ENCODE results near the gene COPS8.

DNA sequence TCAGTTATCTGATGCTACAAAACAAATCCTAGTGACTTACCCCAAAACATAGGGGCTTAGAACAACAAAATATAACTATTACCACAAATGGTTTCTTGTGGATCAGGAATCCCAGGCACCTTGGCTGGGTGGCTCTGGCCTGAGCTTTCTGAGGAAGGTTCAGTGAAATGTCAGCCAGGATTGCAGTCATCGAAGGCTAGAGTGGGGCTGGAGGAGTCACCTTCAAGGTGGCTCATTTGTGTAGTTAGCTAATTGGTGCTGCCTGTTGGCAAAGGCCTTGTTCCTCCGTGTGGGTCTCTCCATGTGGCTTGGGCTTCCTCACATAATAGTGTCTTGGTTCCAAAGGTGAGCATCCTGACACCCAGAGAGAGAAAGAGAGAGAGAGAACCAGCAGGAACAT, 57.4 kb downstream of the COPS8 start:
- TF ChIP-seq ETV6 (CRISPR knock-in tag; IDR thresholded peaks at IDR 0.05) (no peak), NR3C1 (CRISPR knock-in tag; conservative IDR thresholded peaks at IDR 0.05; ENCODE audit: low read depth) (no peak)
- TF ChIP-seq, protein P1, sequence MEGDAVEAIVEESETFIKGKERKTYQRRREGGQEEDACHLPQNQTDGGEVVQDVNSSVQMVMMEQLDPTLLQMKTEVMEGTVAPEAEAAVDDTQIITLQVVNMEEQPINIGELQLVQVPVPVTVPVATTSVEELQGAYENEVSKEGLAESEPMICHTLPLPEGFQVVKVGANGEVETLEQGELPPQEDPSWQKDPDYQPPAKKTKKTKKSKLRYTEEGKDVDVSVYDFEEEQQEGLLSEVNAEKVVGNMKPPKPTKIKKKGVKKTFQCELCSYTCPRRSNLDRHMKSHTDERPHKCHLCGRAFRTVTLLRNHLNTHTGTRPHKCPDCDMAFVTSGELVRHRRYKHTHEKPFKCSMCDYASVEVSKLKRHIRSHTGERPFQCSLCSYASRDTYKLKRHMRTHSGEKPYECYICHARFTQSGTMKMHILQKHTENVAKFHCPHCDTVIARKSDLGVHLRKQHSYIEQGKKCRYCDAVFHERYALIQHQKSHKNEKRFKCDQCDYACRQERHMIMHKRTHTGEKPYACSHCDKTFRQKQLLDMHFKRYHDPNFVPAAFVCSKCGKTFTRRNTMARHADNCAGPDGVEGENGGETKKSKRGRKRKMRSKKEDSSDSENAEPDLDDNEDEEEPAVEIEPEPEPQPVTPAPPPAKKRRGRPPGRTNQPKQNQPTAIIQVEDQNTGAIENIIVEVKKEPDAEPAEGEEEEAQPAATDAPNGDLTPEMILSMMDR (IDR thresholded peaks at IDR 0.05) = no peak
- TF ChIP-seq, protein P2, sequence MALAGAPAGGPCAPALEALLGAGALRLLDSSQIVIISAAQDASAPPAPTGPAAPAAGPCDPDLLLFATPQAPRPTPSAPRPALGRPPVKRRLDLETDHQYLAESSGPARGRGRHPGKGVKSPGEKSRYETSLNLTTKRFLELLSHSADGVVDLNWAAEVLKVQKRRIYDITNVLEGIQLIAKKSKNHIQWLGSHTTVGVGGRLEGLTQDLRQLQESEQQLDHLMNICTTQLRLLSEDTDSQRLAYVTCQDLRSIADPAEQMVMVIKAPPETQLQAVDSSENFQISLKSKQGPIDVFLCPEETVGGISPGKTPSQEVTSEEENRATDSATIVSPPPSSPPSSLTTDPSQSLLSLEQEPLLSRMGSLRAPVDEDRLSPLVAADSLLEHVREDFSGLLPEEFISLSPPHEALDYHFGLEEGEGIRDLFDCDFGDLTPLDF (CRISPR knock-in tag; IDR thresholded peaks at IDR 0.05) = no peak
- TF ChIP-seq, protein P3, sequence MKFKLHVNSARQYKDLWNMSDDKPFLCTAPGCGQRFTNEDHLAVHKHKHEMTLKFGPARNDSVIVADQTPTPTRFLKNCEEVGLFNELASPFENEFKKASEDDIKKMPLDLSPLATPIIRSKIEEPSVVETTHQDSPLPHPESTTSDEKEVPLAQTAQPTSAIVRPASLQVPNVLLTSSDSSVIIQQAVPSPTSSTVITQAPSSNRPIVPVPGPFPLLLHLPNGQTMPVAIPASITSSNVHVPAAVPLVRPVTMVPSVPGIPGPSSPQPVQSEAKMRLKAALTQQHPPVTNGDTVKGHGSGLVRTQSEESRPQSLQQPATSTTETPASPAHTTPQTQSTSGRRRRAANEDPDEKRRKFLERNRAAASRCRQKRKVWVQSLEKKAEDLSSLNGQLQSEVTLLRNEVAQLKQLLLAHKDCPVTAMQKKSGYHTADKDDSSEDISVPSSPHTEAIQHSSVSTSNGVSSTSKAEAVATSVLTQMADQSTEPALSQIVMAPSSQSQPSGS (CRISPR knock-in tag; IDR thresholded peaks at IDR 0.05; ENCODE audit: borderline replicate concordance, low read depth) = no peak
- TF ChIP-seq, protein P4, sequence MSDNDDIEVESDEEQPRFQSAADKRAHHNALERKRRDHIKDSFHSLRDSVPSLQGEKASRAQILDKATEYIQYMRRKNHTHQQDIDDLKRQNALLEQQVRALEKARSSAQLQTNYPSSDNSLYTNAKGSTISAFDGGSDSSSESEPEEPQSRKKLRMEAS (CRISPR knock-in tag; IDR thresholded peaks at IDR 0.05) = no peak

Measured in WTC11 (cell line).